GM12873 (cell line): ENCODE data around the gene PGM3.

Experiments used
- TF ChIP-seq, protein P1 (sequence below): IDR thresholded peaks from 2 replicates; pipeline ENCODE4 v1.5.1; 2012; ENCODE audit warnings: low read depth, mild to moderate bottlenecking, moderate library complexity, low read length, control low read depth; ENCODE audit not compliant: insufficient read depth; ENCODE audit errors: missing control alignments

PGM3 gene

GRCh38 chr6:83126807-83127206 lies 66.3 kb downstream of the PGM3 start:
- TF ChIP-seq, protein P1, sequence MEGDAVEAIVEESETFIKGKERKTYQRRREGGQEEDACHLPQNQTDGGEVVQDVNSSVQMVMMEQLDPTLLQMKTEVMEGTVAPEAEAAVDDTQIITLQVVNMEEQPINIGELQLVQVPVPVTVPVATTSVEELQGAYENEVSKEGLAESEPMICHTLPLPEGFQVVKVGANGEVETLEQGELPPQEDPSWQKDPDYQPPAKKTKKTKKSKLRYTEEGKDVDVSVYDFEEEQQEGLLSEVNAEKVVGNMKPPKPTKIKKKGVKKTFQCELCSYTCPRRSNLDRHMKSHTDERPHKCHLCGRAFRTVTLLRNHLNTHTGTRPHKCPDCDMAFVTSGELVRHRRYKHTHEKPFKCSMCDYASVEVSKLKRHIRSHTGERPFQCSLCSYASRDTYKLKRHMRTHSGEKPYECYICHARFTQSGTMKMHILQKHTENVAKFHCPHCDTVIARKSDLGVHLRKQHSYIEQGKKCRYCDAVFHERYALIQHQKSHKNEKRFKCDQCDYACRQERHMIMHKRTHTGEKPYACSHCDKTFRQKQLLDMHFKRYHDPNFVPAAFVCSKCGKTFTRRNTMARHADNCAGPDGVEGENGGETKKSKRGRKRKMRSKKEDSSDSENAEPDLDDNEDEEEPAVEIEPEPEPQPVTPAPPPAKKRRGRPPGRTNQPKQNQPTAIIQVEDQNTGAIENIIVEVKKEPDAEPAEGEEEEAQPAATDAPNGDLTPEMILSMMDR = no peak

- TF ChIP-seq, protein P1 = no peak
Observed at GRCh38 chr6:83126223-83126622, 66.8 kb downstream of the PGM3 start.

- TF ChIP-seq, protein P1 = no peak
Observed at GRCh38 chr6:83125425-83125824, 67.6 kb downstream of the PGM3 start.

DNA sequence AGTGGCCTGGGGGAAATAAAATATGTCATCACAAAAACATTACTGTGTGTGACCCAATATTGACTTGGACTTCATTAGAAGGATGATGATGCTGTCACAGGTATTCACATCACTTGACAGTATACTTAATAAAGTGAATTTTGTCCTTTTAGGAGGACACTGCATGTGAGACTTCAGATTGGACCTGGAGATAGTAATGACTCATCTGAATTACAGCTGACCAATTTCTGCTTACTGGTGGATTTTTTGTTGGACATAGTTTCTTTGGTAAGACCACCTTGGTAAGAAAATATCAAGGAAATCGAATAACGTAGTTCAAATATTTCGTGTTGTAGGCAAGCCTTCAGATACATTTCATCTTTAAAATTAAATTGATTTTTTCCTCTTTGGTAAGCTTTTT lies 68.5 kb downstream of the PGM3 start:
- TF ChIP-seq, protein P1 = no peak

DNA sequence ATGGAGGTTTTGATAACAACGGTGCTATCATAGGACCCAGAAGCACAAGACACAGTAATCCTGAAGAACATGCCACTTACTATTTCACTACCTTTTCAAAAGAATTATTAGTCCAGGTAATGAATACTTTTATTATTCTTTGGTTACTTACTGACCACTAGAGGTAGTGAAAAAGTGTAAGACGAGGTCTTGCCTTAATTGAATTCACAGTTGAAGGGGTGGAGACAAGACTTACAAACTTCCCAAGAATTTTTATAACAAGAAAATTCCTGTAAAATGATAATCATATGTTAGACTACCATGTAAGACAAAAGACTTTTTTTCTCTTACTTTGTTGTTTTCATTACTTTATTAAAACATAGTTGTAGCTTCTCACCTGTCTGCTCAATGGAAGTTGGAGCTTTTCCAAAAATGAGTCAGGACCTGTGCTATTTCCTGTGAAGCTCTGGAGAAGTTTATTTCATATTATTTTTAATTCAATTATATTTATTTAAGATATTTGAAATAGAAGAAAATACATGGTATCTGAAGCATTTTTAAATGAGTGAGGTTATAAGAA lies 73.2 kb downstream of the PGM3 start:
- TF ChIP-seq, protein P1 = no peak

GRCh38 chr6:83117802-83118201 lies 75.3 kb downstream of the PGM3 start:
- TF ChIP-seq, protein P1 = no peak
